LNCaP clone FGC (cell line): ENCODE results near the gene RCAN1.
"Not testable (repeated sequence)": the region's sequence is repeated elsewhere in the genome, so short reads cannot be mapped to it uniquely, and the experiment has no call there.

Experiments used
- DNase-seq: peaks from one replicate; pipeline ENCODE4 v3.0.0-alpha.2; 2011; ENCODE audit warnings: low read depth
- H3K4me3 ChIP-seq: 2 replicates; pipeline ENCODE4 v1.5.1; 2011; ENCODE audit warnings: mild to moderate bottlenecking, low read depth, low read length, control low read depth
- TF ChIP-seq, protein P1 (sequence below): IDR thresholded peaks from 2 replicates; pipeline ENCODE4 v1.5.1; 2012; ENCODE audit warnings: mild to moderate bottlenecking; ENCODE audit not compliant: control insufficient read depth, insufficient read depth; ENCODE audit errors: extremely low read depth

Gene RCAN1

DNA sequence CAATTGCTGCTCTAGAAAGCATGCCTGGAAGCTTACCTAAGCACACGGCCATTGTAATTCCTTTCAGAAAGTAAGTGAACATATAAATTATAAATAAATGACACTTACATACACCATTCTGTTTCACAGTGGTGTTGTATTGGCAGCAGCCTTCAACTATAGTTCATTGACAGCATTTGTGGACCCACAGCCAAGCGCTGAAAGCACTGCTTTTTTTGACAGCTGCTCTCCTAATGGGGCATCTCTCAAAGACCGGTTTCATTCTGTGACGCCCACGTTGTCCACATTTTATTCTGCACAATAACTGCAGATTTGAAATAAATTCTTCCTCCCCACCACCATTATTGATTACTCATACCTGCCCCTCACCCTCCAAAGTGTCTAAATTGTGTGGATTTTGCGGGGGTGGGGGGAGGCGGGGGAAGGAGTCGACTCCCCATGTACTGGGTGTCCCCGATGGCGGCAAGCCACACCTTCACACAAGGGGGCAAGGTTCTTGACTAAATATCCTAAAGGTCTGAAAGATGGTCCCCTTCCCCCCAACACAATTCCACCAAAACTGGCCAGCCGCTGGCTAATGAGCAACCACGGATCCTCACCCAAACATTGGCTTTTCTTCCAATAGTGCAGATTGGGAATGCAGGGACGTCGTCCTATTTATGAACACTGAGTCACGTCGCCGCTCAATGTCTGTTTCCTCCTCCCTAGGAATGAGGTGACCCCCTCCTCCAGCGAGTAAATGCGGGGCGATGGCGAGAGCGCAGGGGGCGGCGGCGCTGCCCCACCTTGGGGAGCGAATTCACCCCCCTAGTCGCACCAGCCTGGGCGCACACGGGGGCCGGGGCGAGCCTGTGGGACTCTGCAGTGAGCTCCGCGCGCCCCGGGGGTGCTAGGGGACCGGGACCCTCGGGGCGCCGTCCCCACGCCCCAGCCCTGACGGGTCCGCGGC, 960 bp downstream of the RCAN1 start:
- DNase-seq: no peak
- H3K4me3 ChIP-seq: peak overlapping the region; percentile 64
- TF ChIP-seq, protein P1, sequence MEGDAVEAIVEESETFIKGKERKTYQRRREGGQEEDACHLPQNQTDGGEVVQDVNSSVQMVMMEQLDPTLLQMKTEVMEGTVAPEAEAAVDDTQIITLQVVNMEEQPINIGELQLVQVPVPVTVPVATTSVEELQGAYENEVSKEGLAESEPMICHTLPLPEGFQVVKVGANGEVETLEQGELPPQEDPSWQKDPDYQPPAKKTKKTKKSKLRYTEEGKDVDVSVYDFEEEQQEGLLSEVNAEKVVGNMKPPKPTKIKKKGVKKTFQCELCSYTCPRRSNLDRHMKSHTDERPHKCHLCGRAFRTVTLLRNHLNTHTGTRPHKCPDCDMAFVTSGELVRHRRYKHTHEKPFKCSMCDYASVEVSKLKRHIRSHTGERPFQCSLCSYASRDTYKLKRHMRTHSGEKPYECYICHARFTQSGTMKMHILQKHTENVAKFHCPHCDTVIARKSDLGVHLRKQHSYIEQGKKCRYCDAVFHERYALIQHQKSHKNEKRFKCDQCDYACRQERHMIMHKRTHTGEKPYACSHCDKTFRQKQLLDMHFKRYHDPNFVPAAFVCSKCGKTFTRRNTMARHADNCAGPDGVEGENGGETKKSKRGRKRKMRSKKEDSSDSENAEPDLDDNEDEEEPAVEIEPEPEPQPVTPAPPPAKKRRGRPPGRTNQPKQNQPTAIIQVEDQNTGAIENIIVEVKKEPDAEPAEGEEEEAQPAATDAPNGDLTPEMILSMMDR: no peak

DNA sequence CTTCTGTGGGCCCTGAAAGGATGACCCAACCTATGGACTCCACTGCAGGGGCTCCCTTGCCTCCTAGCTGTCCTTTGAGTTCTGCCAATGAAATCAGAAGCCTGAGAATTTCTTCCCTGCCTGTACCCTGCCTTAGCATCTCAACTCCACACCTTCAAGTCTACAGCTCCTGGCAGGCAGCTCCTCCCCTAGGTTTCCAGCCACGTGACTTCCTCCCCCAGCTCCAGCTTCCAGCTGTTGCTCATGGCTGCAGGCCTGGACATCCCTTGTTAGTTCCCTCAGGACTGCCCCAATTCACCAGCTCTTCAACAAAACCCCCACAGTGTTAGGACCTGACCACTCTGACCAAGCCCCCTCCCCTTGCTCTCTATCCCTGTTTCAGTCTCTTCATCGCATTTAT, 2.4 kb downstream of the RCAN1 start:
- DNase-seq: no peak
- H3K4me3 ChIP-seq: no peak overlapping the region
- TF ChIP-seq, protein P1: no peak

DNA sequence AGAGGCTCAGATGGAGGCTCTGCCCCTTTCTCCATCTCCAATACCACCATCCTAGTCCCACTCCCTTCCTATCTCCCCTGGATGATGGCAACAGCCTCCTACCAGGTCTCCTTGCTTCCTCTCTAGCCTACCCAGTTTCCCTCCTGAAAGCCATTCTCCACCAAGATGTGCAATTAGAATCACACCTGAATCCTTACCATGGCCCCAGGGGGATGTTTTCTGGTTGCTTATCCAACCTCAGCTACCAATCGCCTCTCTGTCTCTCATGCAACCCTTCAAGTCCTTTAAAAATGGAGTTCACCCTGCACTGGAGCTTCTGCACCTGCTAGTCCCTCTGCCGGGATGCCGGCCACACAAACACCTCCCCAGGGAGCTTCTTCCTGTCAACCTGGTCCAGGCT, 2.9 kb downstream of the RCAN1 start:
- TF ChIP-seq, protein P1: no peak
- H3K4me3 ChIP-seq: no peak overlapping the region
- DNase-seq: no peak

DNA sequence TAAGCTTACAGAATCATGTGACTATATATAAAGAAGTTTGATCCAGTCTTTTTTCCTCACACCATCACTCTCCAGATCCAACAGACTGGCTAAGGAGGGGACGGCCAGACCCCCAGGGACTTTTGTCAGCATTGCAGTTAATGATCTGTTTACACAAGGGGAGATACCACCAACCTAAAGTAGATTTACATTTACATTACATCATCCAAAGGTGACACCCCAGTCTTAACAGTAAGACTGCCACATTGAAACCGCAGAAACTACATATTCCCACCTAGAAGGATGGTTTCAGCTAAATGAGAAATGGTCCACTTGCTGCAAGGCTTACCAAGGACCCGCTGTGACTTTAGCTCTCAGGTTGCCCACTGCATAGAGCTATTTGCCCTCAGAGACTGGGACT, 3.4 kb downstream of the RCAN1 start:
- no peak for DNase-seq
- H3K4me3 ChIP-seq: no peak overlapping the region
- TF ChIP-seq, protein P1: no peak

DNA sequence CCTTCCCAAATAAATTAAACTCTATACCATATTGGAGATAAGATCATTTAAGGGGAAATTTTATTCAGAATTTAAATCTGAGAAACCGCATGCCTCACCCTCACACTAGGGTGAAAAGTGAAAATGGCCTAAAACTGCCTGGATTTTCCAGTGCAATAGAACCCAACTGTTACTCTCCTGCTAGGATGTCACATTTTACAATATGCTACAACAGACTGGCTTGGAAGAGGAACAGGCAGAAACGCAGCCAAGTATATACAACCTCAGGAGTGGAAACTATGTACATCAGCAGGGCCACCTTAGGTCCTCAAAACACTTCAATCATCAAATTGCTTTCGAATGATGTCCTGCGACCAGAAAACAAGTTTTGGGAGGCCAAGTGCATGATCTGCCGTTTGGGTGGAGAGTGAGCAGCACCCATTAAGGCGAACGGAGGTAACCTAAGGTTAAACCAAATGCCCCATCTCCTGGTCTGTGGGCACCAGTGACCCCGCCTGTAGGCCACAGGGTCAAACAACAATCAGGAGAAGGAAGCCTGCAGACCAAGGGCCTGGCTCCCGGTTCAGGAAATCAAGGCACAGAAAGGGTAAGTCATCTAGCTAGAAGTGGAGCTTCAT, 4.9 kb downstream of the RCAN1 start:
- no peak for DNase-seq
- TF ChIP-seq, protein P1: no peak
- H3K4me3 ChIP-seq: no peak overlapping the region

DNA sequence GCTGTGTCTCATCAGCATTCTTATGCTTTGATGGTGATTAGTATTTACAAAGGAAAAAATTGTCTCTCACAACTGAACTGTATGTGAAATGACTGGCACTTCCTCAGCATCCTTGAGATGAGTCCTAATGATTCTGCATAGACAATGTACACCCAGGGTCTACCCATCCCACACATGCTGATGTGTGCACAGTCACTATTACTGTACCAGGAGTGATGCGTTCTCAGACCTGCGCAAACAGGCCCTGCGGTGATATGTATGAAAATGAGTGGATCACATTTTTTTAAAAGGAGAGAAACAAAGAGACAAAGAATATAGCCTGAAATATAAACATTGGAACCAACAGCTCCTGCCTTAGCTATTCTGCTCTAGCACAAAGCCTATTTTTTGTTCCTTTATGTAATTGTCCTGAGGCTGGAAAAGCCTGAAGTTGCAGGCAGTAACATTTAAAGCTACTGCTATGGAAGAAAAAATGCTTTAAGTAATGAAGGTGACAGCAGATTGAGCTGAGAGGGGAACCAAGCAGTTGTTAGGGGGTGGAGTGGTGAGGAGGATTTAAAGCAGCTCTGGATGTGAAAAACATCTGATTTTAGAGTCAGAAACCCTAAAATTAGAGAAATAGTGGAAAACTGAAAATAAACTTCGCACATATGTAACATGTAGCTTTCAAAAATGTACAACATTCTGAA, 5.5 kb downstream of the RCAN1 start:
- DNase-seq: no peak
- no peak overlapping the region for H3K4me3 ChIP-seq
- TF ChIP-seq, protein P1: no peak

DNA sequence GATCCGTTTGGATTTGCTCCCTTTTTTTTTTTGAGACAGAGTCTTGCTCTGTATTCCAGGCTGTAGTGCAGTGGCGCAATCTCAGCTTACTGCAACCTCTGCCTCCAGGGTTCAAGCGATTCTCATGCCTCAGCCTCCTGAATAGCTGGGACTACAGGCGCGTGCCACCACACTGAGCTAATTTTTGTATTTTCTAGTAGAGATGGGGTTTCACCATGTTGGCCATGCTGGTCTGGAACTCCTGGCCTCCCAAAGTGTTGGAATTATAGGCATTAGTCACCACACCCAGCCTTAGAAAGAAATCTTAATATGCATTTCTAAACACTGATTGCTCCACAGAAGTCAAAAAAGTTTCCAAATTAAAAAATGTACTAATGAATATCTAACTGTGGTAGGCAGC, 7.5 kb downstream of the RCAN1 start:
- not testable (repeated sequence) for DNase-seq, H3K4me3 ChIP-seq
